HCT116 (cell line): ENCODE data around the gene OR8A1. TPM values are rescaled to one million over a fixed set of nuclear protein-coding genes. Genes with fewer than 3 reads are reported as not detected.

ENCODE experiments used
- ATAC-seq: fragments of 200-7000 bp; cut with Tn5 transposase; 2 replicates; pipeline ENCODE4 v1.9.1; 2020; ENCODE audit warnings: mild to moderate bottlenecking, moderate library complexity
- BruUV-seq: library from RNA; stranded (reverse); fragments of 400-500 nt; replicated peaks from 2 replicates; lab custom pipeline; 2021; lab: Mats Ljungman, UMichigan
- CTCF ChIA-PET: fragments of 300-600 bp; sonication (Branson Sonifier 250); formaldehyde crosslinking; loops from one replicate; lab custom pipeline; 2021; ENCODE audit warnings: antibody characterized with exemption; lab: Charles Lee
- POLR2A ChIA-PET: fragments of 300-600, 350-600 bp; sonication (Branson Sonifier 250); formaldehyde crosslinking; loops from one replicate; lab custom pipeline; 2021; ENCODE audit warnings: antibody characterized with exemption; lab: Charles Lee
- RAD21 ChIA-PET, 2 experiments: fragments of 300-600 bp; sonication (Branson Sonifier 250); formaldehyde crosslinking; loops; one replicate each; lab custom pipeline; 2023; ENCODE audit warnings: low total read pairs in 2 of 2; ENCODE audit not compliant: uncharacterized antibody in 2 of 2, unreplicated experiment in 2 of 2, low non-redundant PET in 1 of 2; lab: Charles Lee
- DNase-seq: peaks from one replicate; pipeline ENCODE4 v3.0.0-alpha.2; 2010; ENCODE audit warnings: low read depth, low spot score
- H2AFZ ChIP-seq: fragments of 200-600 bp; shearing (Covaris generic), sonication (generic); 2 replicates; pipeline ENCODE4 v1.6.1; 2017; ENCODE audit warnings: low read depth, mixed run types, mixed read lengths, antibody characterized with exemption, low read length; ENCODE audit not compliant: poor library complexity, severe bottlenecking
- H3K27ac ChIP-seq: 2 replicates; pipeline ENCODE4 v1.5.1; 2012; ENCODE audit warnings: low read depth, low read length
- H3K27me3 ChIP-seq: fragments of 200-600 bp; sonication (generic); 2 replicates; pipeline ENCODE4 v1.6.1; 2016; ENCODE audit warnings: mixed run types, low read length, mixed read lengths; ENCODE audit not compliant: insufficient read depth
- H3K36me3 ChIP-seq, 2 experiments: fragments of 200-500 bp in 1 of 2; fragments of 200-600 bp in 1 of 2; sonication (Bioruptor generic) in 1 of 2; sonication (generic) in 1 of 2; 2 replicates each; pipeline versions ENCODE4 v1.5.1 to v1.6.1; 2014 to 2016; ENCODE audit warnings: low read length in 2 of 2, inconsistent platforms in 1 of 2, mixed read lengths in 1 of 2, mixed run types in 1 of 2; ENCODE audit not compliant: insufficient read depth in 2 of 2, control insufficient read depth in 1 of 2
- H3K4me1 ChIP-seq, 2 experiments: fragments of 200-600 bp in 1 of 2; sonication (generic) in 1 of 2; 2 replicates each; pipeline versions ENCODE4 v1.5.1 to v1.6.1; 2012 to 2017; ENCODE audit warnings: low read length in 2 of 2, inconsistent platforms in 1 of 2, mild to moderate bottlenecking in 1 of 2, mixed read lengths in 1 of 2, mixed run types in 1 of 2, moderate library complexity in 1 of 2; ENCODE audit not compliant: insufficient read depth in 2 of 2, control insufficient read depth in 1 of 2
- H3K4me2 ChIP-seq: fragments of 200-600 bp; sonication (generic); 2 replicates; pipeline ENCODE4 v1.6.1; 2017; ENCODE audit warnings: mixed run types, low read length, mixed read lengths
- H3K4me3 ChIP-seq, 2 experiments: fragments of 200-600 bp in 1 of 2; sonication (generic) in 1 of 2; replicated peaks in 1 of 2; 2 replicates each; pipeline ENCODE4 v1.5.1; 2011 to 2016; ENCODE audit warnings: low read length in 2 of 2, control low read depth in 1 of 2, low read depth in 1 of 2, mild to moderate bottlenecking in 1 of 2, mixed read lengths in 1 of 2, mixed run types in 1 of 2
- H3K79me2 ChIP-seq: fragments of 200-600 bp; sonication (generic); 2 replicates; pipeline ENCODE4 v1.6.1; 2017; ENCODE audit warnings: mild to moderate bottlenecking, mixed run types, low read length, moderate library complexity, mixed read lengths; ENCODE audit not compliant: insufficient read depth
- H3K9ac ChIP-seq: fragments of 200-600 bp; sonication (generic); 2 replicates; pipeline ENCODE4 v1.6.1; 2016; ENCODE audit warnings: low read length, mixed read lengths
- H3K9me2 ChIP-seq: fragments of 200-600 bp; sonication (generic), shearing (Covaris generic); 2 replicates; pipeline ENCODE4 v1.6.1; 2017; ENCODE audit warnings: mixed run types, mild to moderate bottlenecking, moderate library complexity; ENCODE audit not compliant: insufficient read depth
- H3K9me3 ChIP-seq, 2 experiments: fragments of 200-500 bp in 1 of 2; fragments of 200-600 bp in 1 of 2; sonication (Bioruptor generic) in 1 of 2; sonication (generic) in 1 of 2; 2 replicates each; pipeline ENCODE4 v1.6.1; 2014 to 2017; ENCODE audit warnings: low read length in 2 of 2, mixed read lengths in 2 of 2, inconsistent platforms in 1 of 2, low read depth in 1 of 2, mild to moderate bottlenecking in 1 of 2, mixed run types in 1 of 2, moderate library complexity in 1 of 2; ENCODE audit not compliant: control insufficient read depth in 1 of 2, insufficient read depth in 1 of 2
- H4K20me1 ChIP-seq: fragments of 200-600 bp; sonication (generic), shearing (Covaris generic); 2 replicates; pipeline ENCODE4 v1.6.1; 2017; ENCODE audit warnings: mixed run types, mild to moderate bottlenecking, moderate library complexity; ENCODE audit not compliant: insufficient read depth
- CEBPB ChIP-seq: IDR thresholded peaks from 2 replicates; pipeline ENCODE4 v1.6.1; 2012; ENCODE audit warnings: low read depth
- EGR1 ChIP-seq: IDR thresholded peaks from 2 replicates; pipeline ENCODE4 v1.6.1; 2012; ENCODE audit warnings: low read depth
- ELF1 ChIP-seq: IDR thresholded peaks from 2 replicates; pipeline ENCODE4 v1.6.1; 2012; ENCODE audit warnings: low read depth, borderline replicate concordance
- EZH2 ChIP-seq: fragments of 200-600 bp; sonication (generic); IDR thresholded peaks from 2 replicates; pipeline ENCODE4 v1.6.1; 2017; ENCODE audit warnings: antibody characterized with exemption, mixed run types
- EZH2phosphoT487 ChIP-seq: fragments of 200-600 bp; IDR thresholded peaks from 2 replicates; pipeline ENCODE4 v1.6.1; 2018; ENCODE audit warnings: antibody characterized with exemption, borderline replicate concordance
- FOSL1 ChIP-seq: IDR thresholded peaks from 2 replicates; pipeline ENCODE4 v1.6.1; 2012; ENCODE audit warnings: low read depth
- JUND ChIP-seq: IDR thresholded peaks from 2 replicates; pipeline ENCODE4 v1.6.1; 2012
- POLR2A ChIP-seq: IDR thresholded peaks from 2 replicates; pipeline ENCODE4 v1.7.0; 2011; ENCODE audit warnings: borderline replicate concordance; ENCODE audit not compliant: insufficient read depth, insufficient read length; ENCODE audit errors: extremely low read depth
- POLR2AphosphoS5 ChIP-seq: IDR thresholded peaks from 2 replicates; pipeline ENCODE4 v1.6.1; 2011; ENCODE audit warnings: mild to moderate bottlenecking, low read depth, low read length, moderate library complexity
- RAD21 ChIP-seq: IDR thresholded peaks from 2 replicates; pipeline ENCODE4 v1.6.1; 2012; ENCODE audit warnings: low read depth, mild to moderate bottlenecking
- SRF ChIP-seq: IDR thresholded peaks from 2 replicates; pipeline ENCODE4 v1.6.1; 2012; ENCODE audit warnings: low read depth
- YY1 ChIP-seq: IDR thresholded peaks from 2 replicates; pipeline ENCODE4 v1.6.1; 2011; ENCODE audit warnings: low read length, low read depth, moderate library complexity, mild to moderate bottlenecking; ENCODE audit not compliant: insufficient replicate concordance; ENCODE audit errors: extremely low read depth
- ZNF274 ChIP-seq: fragments of 200-500 bp; sonication (Bioruptor generic); IDR thresholded peaks from 2 replicates; pipeline ENCODE4 v1.6.1; 2014; ENCODE audit warnings: mild to moderate bottlenecking, low read depth, low read length, inconsistent platforms
- intact Hi-C: fragments of 100-400 bp; cut with micrococcal nuclease; formaldehyde crosslinking; loops from 2 replicates; pipeline ENCODE4 v1.10.0; 2022
- total RNA-seq: library from RNA; stranded (reverse); gene quantifications from one replicate; pipeline ENCODE4 v1.2.1, GENCODE V29; 2021; ENCODE audit not compliant: unreplicated experiment
- TF ChIP-seq, protein P1 (sequence below): IDR thresholded peaks from 2 replicates; pipeline ENCODE4 v1.6.1; 2012; ENCODE audit warnings: low read depth
- TF ChIP-seq, protein P2 (sequence below): IDR thresholded peaks from 2 replicates; pipeline ENCODE4 v1.6.1; 2012
- TF ChIP-seq, protein P3 (sequence below), 3 experiments: fragments of 200-600 bp in 1 of 3; sonication (generic) in 1 of 3; IDR thresholded peaks in 2 of 3; conservative IDR thresholded peaks in 1 of 3; 2 replicates each; pipeline ENCODE4 v1.5.1; 2012 to 2017; ENCODE audit warnings: low read depth in 2 of 3, low read length in 2 of 3, antibody characterized with exemption in 1 of 3, borderline replicate concordance in 1 of 3, control low read depth in 1 of 3, mild to moderate bottlenecking in 1 of 3, mixed read lengths in 1 of 3, mixed run types in 1 of 3, moderate library complexity in 1 of 3; ENCODE audit not compliant: insufficient read depth in 1 of 3
- TF ChIP-seq, protein P4 (sequence below): IDR thresholded peaks from 2 replicates; pipeline ENCODE4 v1.6.1; 2012

OR8A1 gene
- total RNA-seq, 1 experiment from 2014 or later, result not detected

DNA sequence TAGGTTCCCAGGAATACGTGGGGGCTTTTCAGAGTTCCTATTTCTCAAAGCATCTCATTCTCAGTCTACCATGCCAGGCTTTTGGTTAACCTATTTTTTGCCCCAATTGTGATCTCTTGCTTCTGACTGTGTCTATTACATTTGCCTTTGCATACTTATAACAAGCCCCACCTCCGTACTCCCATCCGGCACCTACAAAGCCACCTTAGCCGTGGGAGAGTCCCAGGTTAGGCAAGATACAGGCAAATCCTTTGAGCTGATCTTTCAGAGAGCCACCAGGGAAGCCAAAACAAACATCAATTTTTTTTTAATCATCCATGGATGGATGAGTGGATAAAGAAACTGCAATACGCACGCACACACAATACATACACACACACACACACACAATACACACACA is 22.8 kb downstream of the OR8A1 start:
- ChIA-PET RAD21 (no interaction called here), POLR2A (no interaction called here), CTCF (no interaction called here)
- Histone ChIP-seq H3K27me3 (peaks cover 71% of the 10 kb centered on the region), H3K36me3 (no peaks in the 10 kb centered on the region), H3K4me2 (no peak overlapping the region), H3K4me1 (no peaks in the 10 kb centered on the region), H3K79me2 (no peaks in the 10 kb centered on the region), H3K4me3 (no peak overlapping the region), H3K9me3 (no peaks in the 10 kb centered on the region), H3K9me2 (no peaks in the 10 kb centered on the region), H2AFZ (no peak overlapping the region), H3K27ac (no peak overlapping the region), H3K9ac (no peak overlapping the region), H4K20me1 (no peaks in the 10 kb centered on the region)
- intact Hi-C loops, result no loop called here
- DNase-seq (no peak), ATAC-seq (no peak)
- no TSS peak for BruUV-seq
- TF ChIP-seq YY1 (no peak), ZNF274 (no peak), SRF (no peak), EZH2 (no peak)
- TF ChIP-seq, protein P1, sequence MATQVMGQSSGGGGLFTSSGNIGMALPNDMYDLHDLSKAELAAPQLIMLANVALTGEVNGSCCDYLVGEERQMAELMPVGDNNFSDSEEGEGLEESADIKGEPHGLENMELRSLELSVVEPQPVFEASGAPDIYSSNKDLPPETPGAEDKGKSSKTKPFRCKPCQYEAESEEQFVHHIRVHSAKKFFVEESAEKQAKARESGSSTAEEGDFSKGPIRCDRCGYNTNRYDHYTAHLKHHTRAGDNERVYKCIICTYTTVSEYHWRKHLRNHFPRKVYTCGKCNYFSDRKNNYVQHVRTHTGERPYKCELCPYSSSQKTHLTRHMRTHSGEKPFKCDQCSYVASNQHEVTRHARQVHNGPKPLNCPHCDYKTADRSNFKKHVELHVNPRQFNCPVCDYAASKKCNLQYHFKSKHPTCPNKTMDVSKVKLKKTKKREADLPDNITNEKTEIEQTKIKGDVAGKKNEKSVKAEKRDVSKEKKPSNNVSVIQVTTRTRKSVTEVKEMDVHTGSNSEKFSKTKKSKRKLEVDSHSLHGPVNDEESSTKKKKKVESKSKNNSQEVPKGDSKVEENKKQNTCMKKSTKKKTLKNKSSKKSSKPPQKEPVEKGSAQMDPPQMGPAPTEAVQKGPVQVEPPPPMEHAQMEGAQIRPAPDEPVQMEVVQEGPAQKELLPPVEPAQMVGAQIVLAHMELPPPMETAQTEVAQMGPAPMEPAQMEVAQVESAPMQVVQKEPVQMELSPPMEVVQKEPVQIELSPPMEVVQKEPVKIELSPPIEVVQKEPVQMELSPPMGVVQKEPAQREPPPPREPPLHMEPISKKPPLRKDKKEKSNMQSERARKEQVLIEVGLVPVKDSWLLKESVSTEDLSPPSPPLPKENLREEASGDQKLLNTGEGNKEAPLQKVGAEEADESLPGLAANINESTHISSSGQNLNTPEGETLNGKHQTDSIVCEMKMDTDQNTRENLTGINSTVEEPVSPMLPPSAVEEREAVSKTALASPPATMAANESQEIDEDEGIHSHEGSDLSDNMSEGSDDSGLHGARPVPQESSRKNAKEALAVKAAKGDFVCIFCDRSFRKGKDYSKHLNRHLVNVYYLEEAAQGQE, result no peak

DNA sequence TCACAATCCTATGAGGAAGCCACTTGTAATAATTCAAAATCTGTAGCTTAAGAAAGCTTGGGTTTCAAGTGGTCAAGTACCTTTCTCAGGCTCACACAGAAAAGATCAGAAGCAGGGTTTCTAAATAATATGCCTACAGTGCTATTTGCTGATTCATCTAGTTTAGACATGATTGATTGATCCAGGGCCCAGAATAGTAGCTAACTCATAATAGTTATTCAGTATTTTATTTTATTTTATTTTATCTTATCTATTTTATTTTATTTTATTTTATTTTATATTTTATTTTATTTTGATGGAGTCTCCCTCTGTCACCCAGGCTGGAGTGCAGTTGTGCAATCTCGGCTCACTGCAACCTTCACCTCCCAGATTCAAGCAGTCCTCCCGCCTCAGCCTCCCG is 25.5 kb downstream of the OR8A1 start:
- no peaks in the 10 kb centered on the region for H4K20me1 ChIP-seq
- CTCF ChIA-PET, result no interaction called here
- peaks cover 58% of the 10 kb centered on the region for H3K27me3 ChIP-seq
- POLR2A ChIA-PET, result no interaction called here
- no peak for ATAC-seq
- no peak overlapping the region for H3K4me3 ChIP-seq
- no peak overlapping the region for H2AFZ ChIP-seq
- intact Hi-C loops, result no loop called here
- no TSS peak for BruUV-seq
- no peak overlapping the region for H3K4me2 ChIP-seq
- RAD21 ChIA-PET, result no interaction called here
- H3K79me2 ChIP-seq, result no peaks in the 10 kb centered on the region
- TF ChIP-seq EZH2 (no peak), EGR1 (no peak), POLR2AphosphoS5 (no peak), JUND (no peak), CEBPB (no peak), POLR2A (no peak), SRF (no peak), FOSL1 (no peak), RAD21 (no peak), EZH2phosphoT487 (no peak), ELF1 (no peak)
- TF ChIP-seq, protein P2, sequence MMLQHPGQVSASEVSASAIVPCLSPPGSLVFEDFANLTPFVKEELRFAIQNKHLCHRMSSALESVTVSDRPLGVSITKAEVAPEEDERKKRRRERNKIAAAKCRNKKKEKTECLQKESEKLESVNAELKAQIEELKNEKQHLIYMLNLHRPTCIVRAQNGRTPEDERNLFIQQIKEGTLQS, result no peak
- TF ChIP-seq, protein P3, sequence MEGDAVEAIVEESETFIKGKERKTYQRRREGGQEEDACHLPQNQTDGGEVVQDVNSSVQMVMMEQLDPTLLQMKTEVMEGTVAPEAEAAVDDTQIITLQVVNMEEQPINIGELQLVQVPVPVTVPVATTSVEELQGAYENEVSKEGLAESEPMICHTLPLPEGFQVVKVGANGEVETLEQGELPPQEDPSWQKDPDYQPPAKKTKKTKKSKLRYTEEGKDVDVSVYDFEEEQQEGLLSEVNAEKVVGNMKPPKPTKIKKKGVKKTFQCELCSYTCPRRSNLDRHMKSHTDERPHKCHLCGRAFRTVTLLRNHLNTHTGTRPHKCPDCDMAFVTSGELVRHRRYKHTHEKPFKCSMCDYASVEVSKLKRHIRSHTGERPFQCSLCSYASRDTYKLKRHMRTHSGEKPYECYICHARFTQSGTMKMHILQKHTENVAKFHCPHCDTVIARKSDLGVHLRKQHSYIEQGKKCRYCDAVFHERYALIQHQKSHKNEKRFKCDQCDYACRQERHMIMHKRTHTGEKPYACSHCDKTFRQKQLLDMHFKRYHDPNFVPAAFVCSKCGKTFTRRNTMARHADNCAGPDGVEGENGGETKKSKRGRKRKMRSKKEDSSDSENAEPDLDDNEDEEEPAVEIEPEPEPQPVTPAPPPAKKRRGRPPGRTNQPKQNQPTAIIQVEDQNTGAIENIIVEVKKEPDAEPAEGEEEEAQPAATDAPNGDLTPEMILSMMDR (IDR thresholded peaks at IDR 0.05 in 2 of 3, conservative IDR thresholded peaks at IDR 0.05 in 1 of 3; ENCODE audit: borderline replicate concordance in 1 of 3, insufficient read depth in 1 of 3, low read depth in 2 of 3, low read length in 2 of 3), result no peak
- TF ChIP-seq, protein P4, sequence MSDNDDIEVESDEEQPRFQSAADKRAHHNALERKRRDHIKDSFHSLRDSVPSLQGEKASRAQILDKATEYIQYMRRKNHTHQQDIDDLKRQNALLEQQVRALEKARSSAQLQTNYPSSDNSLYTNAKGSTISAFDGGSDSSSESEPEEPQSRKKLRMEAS, result no peak
- H3K36me3 ChIP-seq, result no peaks in the 10 kb centered on the region
- no peaks in the 10 kb centered on the region for H3K9me2 ChIP-seq
- H3K9ac ChIP-seq, result no peak overlapping the region
- DNase-seq, result no peak
- no peaks in the 10 kb centered on the region for H3K4me1 ChIP-seq
- H3K9me3 ChIP-seq, result no peaks in the 10 kb centered on the region
- H3K27ac ChIP-seq, result no peak overlapping the region
